ENCODE data around the gene ASIC1. TPM values are rescaled to one million over a fixed set of nuclear protein-coding genes. Genes with fewer than 3 reads are reported as not detected.

The ASIC1 gene
- total RNA-seq, 2 experiments from 2014 or later: 0.59 TPM; not detected in 1

GRCh38 chr12:50112456-50113218 lies 55.2 kb downstream of the ASIC1 start:
- Histone ChIP-seq H3K4me1 (ENCODE audit: insufficient read depth, low read length, poor library complexity, severe bottlenecking) (peaks cover 33% of the 10 kb centered on the region), H3K36me3 (ENCODE audit: insufficient read depth, low read length) (peaks cover 21% of the 10 kb centered on the region), H2AFZ (ENCODE audit: low read length) (peak overlapping the region; percentile 16; the same call in 1 of the 2 replicates), H4K20me1 (ENCODE audit: insufficient read depth, low read length) (no peaks in the 10 kb centered on the region), H3K9me2 (ENCODE audit: insufficient read depth, low read length) (no peaks in the 10 kb centered on the region), H3K79me2 (ENCODE audit: insufficient read depth, low read depth, low read length) (peaks cover 40% of the 10 kb centered on the region), H3K4me3 (ENCODE audit: low read depth, low read length, poor library complexity, severe bottlenecking) (peak overlapping the region; percentile 80), H3K27ac (ENCODE audit: low read depth, low read length, poor library complexity, severe bottlenecking) (peak overlapping the region; percentile 69), H3K4me2 (ENCODE audit: low read length) (peak overlapping the region; percentile 64), H3K9me3 (ENCODE audit: low read length) (no peaks in the 10 kb centered on the region)
- intact Hi-C loops (cut with micrococcal nuclease; ENCODE audit: unreplicated experiment): loop anchor here (1.0 to 5.0 kb wide), 2 partner anchors 55 to 110 kb away; partner anchors contain the start of gene CERS5
- peak; percentile 36 for DNase-seq (ENCODE audit: low spot score)
- POLR2A ChIA-PET: interaction anchor here (0.5 to 3.7 kb wide), 19 partner anchors 11 to 914 kb away, joined by 3 to 62 read pairs (median 4); partner anchors contain the start of genes CERS5 and SMARCD1
- BruUV-seq (replicated peaks): TSS peak; percentile 48
- CTCF ChIA-PET (ENCODE audit: unreplicated experiment): interaction anchor here (0.8 to 3.9 kb wide), 7 partner anchors 9 to 42 kb away, joined by 3 to 35 read pairs (median 4); partner anchors contain the start of genes GPD1 and SMARCD1
- no peak for TF ChIP-seq CTCF (conservative IDR thresholded peaks at IDR 0.05; ENCODE audit: low read length)
- TF ChIP-seq EZH2phosphoT487 (IDR thresholded peaks at IDR 0.05; ENCODE audit: borderline replicate concordance, low read depth, low read length): no peak

GRCh38 chr12:50117057-50117622 lies 59.7 kb downstream of the ASIC1 start:
- Histone ChIP-seq H3K9me3 (ENCODE audit: low read length) (no peaks in the 10 kb centered on the region), H3K9me2 (ENCODE audit: insufficient read depth, low read length) (no peaks in the 10 kb centered on the region), H3K4me2 (ENCODE audit: low read length) (no peak overlapping the region), H3K36me3 (ENCODE audit: insufficient read depth, low read length) (peaks cover 60% of the 10 kb centered on the region), H4K20me1 (ENCODE audit: insufficient read depth, low read length) (no peaks in the 10 kb centered on the region), H3K27ac (ENCODE audit: low read depth, low read length, poor library complexity, severe bottlenecking) (no peak overlapping the region), H2AFZ (ENCODE audit: low read length) (no peak overlapping the region), H3K4me3 (ENCODE audit: low read depth, low read length, poor library complexity, severe bottlenecking) (no peak overlapping the region), H3K79me2 (ENCODE audit: insufficient read depth, low read depth, low read length) (peaks cover 48% of the 10 kb centered on the region), H3K4me1 (ENCODE audit: insufficient read depth, low read length, poor library complexity, severe bottlenecking) (peaks cover 9% of the 10 kb centered on the region)
- intact Hi-C loops (cut with micrococcal nuclease; ENCODE audit: unreplicated experiment): no loop called here
- POLR2A ChIA-PET: interaction anchor here (0.9 to 1.2 kb wide), 3 partner anchors 11 to 18 kb away, joined by 3 to 5 read pairs (median 3); no protein-coding TSS in a partner anchor
- DNase-seq (ENCODE audit: low spot score): no peak
- no TSS peak for BruUV-seq (replicated peaks)
- TF ChIP-seq EZH2phosphoT487 (IDR thresholded peaks at IDR 0.05; ENCODE audit: borderline replicate concordance, low read depth, low read length) (no peak), CTCF (conservative IDR thresholded peaks at IDR 0.05; ENCODE audit: low read length) (no peak)
- CTCF ChIA-PET (ENCODE audit: unreplicated experiment): no interaction called here

Measured in OCI-LY7 (cell line).